Measurements from ENCODE around the gene BRSK2.

The BRSK2 gene

GRCh38 chr11:1440066-1440465 is 50.3 kb downstream of the BRSK2 start:
- Histone ChIP-seq H3K4me3 (replicated peaks; ENCODE audit: low read depth, low read length) (no peak overlapping the region), H3K36me3 (ENCODE audit: control insufficient read depth, insufficient read depth, low read length) (no peaks in the 10 kb centered on the region), H3K27me3 (replicated peaks; ENCODE audit: control insufficient read depth, insufficient read depth, low read length) (no peaks in the 10 kb centered on the region; the same call in 1 of the 2 replicates)
- TF ChIP-seq, protein P1, sequence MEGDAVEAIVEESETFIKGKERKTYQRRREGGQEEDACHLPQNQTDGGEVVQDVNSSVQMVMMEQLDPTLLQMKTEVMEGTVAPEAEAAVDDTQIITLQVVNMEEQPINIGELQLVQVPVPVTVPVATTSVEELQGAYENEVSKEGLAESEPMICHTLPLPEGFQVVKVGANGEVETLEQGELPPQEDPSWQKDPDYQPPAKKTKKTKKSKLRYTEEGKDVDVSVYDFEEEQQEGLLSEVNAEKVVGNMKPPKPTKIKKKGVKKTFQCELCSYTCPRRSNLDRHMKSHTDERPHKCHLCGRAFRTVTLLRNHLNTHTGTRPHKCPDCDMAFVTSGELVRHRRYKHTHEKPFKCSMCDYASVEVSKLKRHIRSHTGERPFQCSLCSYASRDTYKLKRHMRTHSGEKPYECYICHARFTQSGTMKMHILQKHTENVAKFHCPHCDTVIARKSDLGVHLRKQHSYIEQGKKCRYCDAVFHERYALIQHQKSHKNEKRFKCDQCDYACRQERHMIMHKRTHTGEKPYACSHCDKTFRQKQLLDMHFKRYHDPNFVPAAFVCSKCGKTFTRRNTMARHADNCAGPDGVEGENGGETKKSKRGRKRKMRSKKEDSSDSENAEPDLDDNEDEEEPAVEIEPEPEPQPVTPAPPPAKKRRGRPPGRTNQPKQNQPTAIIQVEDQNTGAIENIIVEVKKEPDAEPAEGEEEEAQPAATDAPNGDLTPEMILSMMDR (IDR thresholded peaks at IDR 0.05; ENCODE audit: insufficient read depth, low read length, poor library complexity, severe bottlenecking) = no peak
- DNase-seq (ENCODE audit: extremely low read depth, insufficient read length) = no peak

GRCh38 chr11:1440496-1440895 is 50.8 kb downstream of the BRSK2 start:
- H3K4me3 ChIP-seq (replicated peaks; ENCODE audit: low read depth, low read length) = no peak overlapping the region
- DNase-seq (ENCODE audit: extremely low read depth, insufficient read length) = no peak

GRCh38 chr11:1442163-1442562 is 52.4 kb downstream of the BRSK2 start:
- no peak overlapping the region for H3K4me3 ChIP-seq (replicated peaks; ENCODE audit: low read depth, low read length)
- DNase-seq (ENCODE audit: extremely low read depth, insufficient read length) = no peak

More at GRCh38 chr11:1440496-1440895, 50.8 kb downstream of the BRSK2 start:
- TF ChIP-seq, protein P1 (IDR thresholded peaks at IDR 0.05; ENCODE audit: insufficient read depth, low read length, poor library complexity, severe bottlenecking) = no peak
- H3K27me3 ChIP-seq (replicated peaks; ENCODE audit: control insufficient read depth, insufficient read depth, low read length) = no peaks in the 10 kb centered on the region; the same call in 1 of the 2 replicates
- no peaks in the 10 kb centered on the region for H3K36me3 ChIP-seq (ENCODE audit: control insufficient read depth, insufficient read depth, low read length)

GRCh38 chr11:1442807-1443366 is 53.2 kb downstream of the BRSK2 start:
- Histone ChIP-seq H3K27me3 (replicated peaks; ENCODE audit: control insufficient read depth, insufficient read depth, low read length) (no peaks in the 10 kb centered on the region; the same call in 1 of the 2 replicates), H3K4me3 (replicated peaks; ENCODE audit: low read depth, low read length) (no peak overlapping the region), H3K36me3 (ENCODE audit: control insufficient read depth, insufficient read depth, low read length) (no peaks in the 10 kb centered on the region)
- no peak for DNase-seq (ENCODE audit: extremely low read depth, insufficient read length)
- TF ChIP-seq, protein P1 (IDR thresholded peaks at IDR 0.05; ENCODE audit: insufficient read depth, low read length, poor library complexity, severe bottlenecking) = no peak

More at GRCh38 chr11:1442163-1442562, 52.4 kb downstream of the BRSK2 start:
- no peaks in the 10 kb centered on the region; the same call in 1 of the 2 replicates for H3K27me3 ChIP-seq (replicated peaks; ENCODE audit: control insufficient read depth, insufficient read depth, low read length)
- TF ChIP-seq, protein P1 (IDR thresholded peaks at IDR 0.05; ENCODE audit: insufficient read depth, low read length, poor library complexity, severe bottlenecking) = no peak
- no peaks in the 10 kb centered on the region for H3K36me3 ChIP-seq (ENCODE audit: control insufficient read depth, insufficient read depth, low read length)

- H3K27me3 ChIP-seq (replicated peaks; ENCODE audit: control insufficient read depth, insufficient read depth, low read length) = no peaks in the 10 kb centered on the region; the same call in 1 of the 2 replicates
- H3K4me3 ChIP-seq (replicated peaks; ENCODE audit: low read depth, low read length) = no peak overlapping the region
- no peaks in the 10 kb centered on the region for H3K36me3 ChIP-seq (ENCODE audit: control insufficient read depth, insufficient read depth, low read length)
- TF ChIP-seq, protein P1 (IDR thresholded peaks at IDR 0.05; ENCODE audit: insufficient read depth, low read length, poor library complexity, severe bottlenecking) = no peak
- no peak for DNase-seq (ENCODE audit: extremely low read depth, insufficient read length)
These were observed 54.0 kb downstream of the BRSK2 start for GRCh38 chr11:1443737-1444136.

Measured in GM06990 (cell line).